GM12872 (cell line): Measurements from ENCODE around the gene GNRHR.

Experiments used
- CTCF ChIP-seq: IDR thresholded peaks from 3 replicates; pipeline ENCODE4 v1.5.1; 2011; ENCODE audit warnings: low read depth, mild to moderate bottlenecking, low read length, moderate library complexity; ENCODE audit not compliant: insufficient read depth

GNRHR gene

GRCh38 chr4:67717586-67717985 is 36.6 kb downstream of the GNRHR start:
- TF ChIP-seq CTCF, result no peak

- TF ChIP-seq CTCF, result no peak
These were observed 39.2 kb downstream of the GNRHR start for GRCh38 chr4:67714955-67715354.

GRCh38 chr4:67714248-67714583 is 40.0 kb downstream of the GNRHR start:
- no peak for TF ChIP-seq CTCF

GRCh38 chr4:67713529-67714247 is 40.5 kb downstream of the GNRHR start:
- no peak for TF ChIP-seq CTCF

GRCh38 chr4:67712650-67713528 is 41.3 kb downstream of the GNRHR start:
- no peak for TF ChIP-seq CTCF

- no peak for TF ChIP-seq CTCF
These were observed 42.1 kb downstream of the GNRHR start for GRCh38 chr4:67712000-67712625.

- no peak for TF ChIP-seq CTCF
These were observed 49.3 kb downstream of the GNRHR start for GRCh38 chr4:67704843-67705242.
